DOHH2 (cell line): ENCODE results near the gene PDCL2.

Experiments used
- H3F3A ChIP-seq: fragments of 200-600 bp; sonication (generic), shearing (Covaris generic); 2 replicates; pipeline ENCODE4 v1.6.0; 2016; ENCODE audit warnings: antibody characterized with exemption, mild to moderate bottlenecking; ENCODE audit not compliant: control insufficient read depth, insufficient read depth
- H3K27ac ChIP-seq: fragments of 200-600 bp; sonication (generic); 2 replicates; pipeline ENCODE4 v1.5.1; 2014; ENCODE audit warnings: low read depth, mild to moderate bottlenecking, low read length, moderate library complexity
- H3K27me3 ChIP-seq: fragments of 200-600 bp; sonication (generic); 2 replicates; pipeline ENCODE4 v1.6.1; 2014; ENCODE audit warnings: mild to moderate bottlenecking, low read length, mixed read lengths; ENCODE audit not compliant: control insufficient read depth
- H3K36me3 ChIP-seq: fragments of 200-600 bp; sonication (generic); 2 replicates; pipeline ENCODE4 v1.6.1; 2014; ENCODE audit warnings: mild to moderate bottlenecking, low read length, moderate library complexity, mixed read lengths; ENCODE audit not compliant: control insufficient read depth
- H3K4me1 ChIP-seq: fragments of 200-600 bp; sonication (generic); 2 replicates; pipeline ENCODE4 v1.6.1; 2014; ENCODE audit warnings: mild to moderate bottlenecking, low read length, mixed read lengths; ENCODE audit not compliant: control insufficient read depth
- H3K4me2 ChIP-seq: fragments of 200-600 bp; sonication (generic); 2 replicates; pipeline ENCODE4 v1.6.0; 2014; ENCODE audit warnings: mild to moderate bottlenecking, low read length, moderate library complexity
- H3K4me3 ChIP-seq: fragments of 200-600 bp; sonication (generic); 2 replicates; pipeline ENCODE4 v1.5.1; 2014; ENCODE audit warnings: mild to moderate bottlenecking, low read length, mixed read lengths
- H3K79me2 ChIP-seq: fragments of 200-600 bp; sonication (generic); 2 replicates; pipeline ENCODE4 v1.6.1; 2014; ENCODE audit warnings: mild to moderate bottlenecking, low read length, mixed read lengths; ENCODE audit not compliant: control insufficient read depth
- H3K9me2 ChIP-seq: fragments of 200-600 bp; sonication (generic); replicated peaks from 2 replicates; pipeline ENCODE4 v1.6.1; 2014; ENCODE audit warnings: mild to moderate bottlenecking, low read length, mixed read lengths; ENCODE audit not compliant: control insufficient read depth
- H3K9me3 ChIP-seq: fragments of 200-600 bp; sonication (generic); 2 replicates; pipeline ENCODE4 v1.6.1; 2014; ENCODE audit warnings: antibody characterized with exemption, low read length, mixed read lengths; ENCODE audit not compliant: control insufficient read depth, insufficient read depth
- H4K20me1 ChIP-seq: fragments of 200-600 bp; sonication (generic); 2 replicates; pipeline ENCODE4 v1.6.0; 2014; ENCODE audit warnings: low read depth, mild to moderate bottlenecking, antibody characterized with exemption, low read length, moderate library complexity; ENCODE audit not compliant: control insufficient read depth, insufficient read depth
- EZH2phosphoT487 ChIP-seq: fragments of 200-600 bp; sonication (generic); IDR thresholded peaks from 2 replicates; pipeline ENCODE4 v1.6.1; 2017; ENCODE audit warnings: borderline replicate concordance, mild to moderate bottlenecking, antibody characterized with exemption, low read length, moderate library complexity, mixed read lengths
- TF ChIP-seq, protein P1 (sequence below): fragments of 200-600 bp; sonication (generic); IDR thresholded peaks from one replicate; pipeline ENCODE4 v1.5.1; 2014; ENCODE audit warnings: antibody characterized with exemption, mild to moderate bottlenecking, low read depth, low read length; ENCODE audit not compliant: poor library complexity, severe bottlenecking

PDCL2 gene

GRCh38 chr4:55635741-55636655 lies 44.0 kb upstream of the PDCL2 start, which contains the start of gene NMU:
NMU (minus strand) TSS chr4:55636298; CDS start chr4:55636192, 106 bp downstream.
- peak within 1 kb of the TSS; percentile 6; the same call in 1 of the 2 replicates for H3K4me2 ChIP-seq
- 0 out of 2 replicates have a peak, but pooled peaks cover 4% of the 10 kb centered on the region for H3K4me1 ChIP-seq
- H3K27ac ChIP-seq = no peak within 1 kb of the TSS
- H3K4me3 ChIP-seq = 0 out of 2 replicates have a peak within 1 kb of the TSS, but pooled peaks have one; percentile 6
- no peaks in the 10 kb centered on the region for H3K9me2 ChIP-seq
- H3F3A ChIP-seq = no peaks in the 10 kb centered on the region
- H3K36me3 ChIP-seq = no peaks in the 10 kb centered on the region
- H3K9me3 ChIP-seq = no peaks in the 10 kb centered on the region
- H3K79me2 ChIP-seq = no peaks in the 10 kb centered on the region
- peaks cover 32% of the 10 kb centered on the region for H3K27me3 ChIP-seq
- TF ChIP-seq EZH2phosphoT487 = 0 out of 2 replicates have a peak, but pooled peaks have one; percentile 7
- TF ChIP-seq, protein P1, sequence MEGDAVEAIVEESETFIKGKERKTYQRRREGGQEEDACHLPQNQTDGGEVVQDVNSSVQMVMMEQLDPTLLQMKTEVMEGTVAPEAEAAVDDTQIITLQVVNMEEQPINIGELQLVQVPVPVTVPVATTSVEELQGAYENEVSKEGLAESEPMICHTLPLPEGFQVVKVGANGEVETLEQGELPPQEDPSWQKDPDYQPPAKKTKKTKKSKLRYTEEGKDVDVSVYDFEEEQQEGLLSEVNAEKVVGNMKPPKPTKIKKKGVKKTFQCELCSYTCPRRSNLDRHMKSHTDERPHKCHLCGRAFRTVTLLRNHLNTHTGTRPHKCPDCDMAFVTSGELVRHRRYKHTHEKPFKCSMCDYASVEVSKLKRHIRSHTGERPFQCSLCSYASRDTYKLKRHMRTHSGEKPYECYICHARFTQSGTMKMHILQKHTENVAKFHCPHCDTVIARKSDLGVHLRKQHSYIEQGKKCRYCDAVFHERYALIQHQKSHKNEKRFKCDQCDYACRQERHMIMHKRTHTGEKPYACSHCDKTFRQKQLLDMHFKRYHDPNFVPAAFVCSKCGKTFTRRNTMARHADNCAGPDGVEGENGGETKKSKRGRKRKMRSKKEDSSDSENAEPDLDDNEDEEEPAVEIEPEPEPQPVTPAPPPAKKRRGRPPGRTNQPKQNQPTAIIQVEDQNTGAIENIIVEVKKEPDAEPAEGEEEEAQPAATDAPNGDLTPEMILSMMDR = no peak
- no peaks in the 10 kb centered on the region for H4K20me1 ChIP-seq

DNA sequence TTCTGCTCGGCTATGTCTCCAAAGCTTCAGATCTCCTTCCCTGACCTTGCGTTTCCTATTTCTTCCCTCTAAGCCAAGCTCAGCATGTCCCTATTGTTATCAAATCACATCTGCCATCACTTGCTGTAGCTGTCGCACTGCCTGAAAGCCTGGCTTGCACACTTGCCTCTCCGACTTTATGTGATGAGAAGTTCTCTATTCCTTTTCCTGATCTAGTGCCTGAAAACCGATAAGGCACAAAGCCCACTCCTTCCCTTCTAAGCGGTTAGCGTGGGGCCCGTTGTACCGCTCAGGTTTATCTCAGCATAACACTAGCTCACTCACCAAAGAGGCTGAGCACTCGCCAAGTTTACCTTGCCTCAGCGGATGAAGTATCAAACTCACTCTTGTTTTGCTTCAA lies 43.2 kb upstream of the PDCL2 start:
- Histone ChIP-seq H3K27ac (no peak overlapping the region), H3K9me2 (no peaks in the 10 kb centered on the region), H3K4me1 (0 out of 2 replicates have a peak, but pooled peaks cover 4% of the 10 kb centered on the region), H3F3A (no peaks in the 10 kb centered on the region), H3K27me3 (peaks cover 36% of the 10 kb centered on the region), H3K79me2 (no peaks in the 10 kb centered on the region), H3K36me3 (no peaks in the 10 kb centered on the region), H3K4me3 (no peak overlapping the region), H3K4me2 (no peak overlapping the region), H3K9me3 (no peaks in the 10 kb centered on the region), H4K20me1 (no peaks in the 10 kb centered on the region)
- peak; percentile 39; the same call in 1 of the 2 replicates for TF ChIP-seq EZH2phosphoT487
- TF ChIP-seq, protein P1 = no peak

- Histone ChIP-seq H3K4me2 (no peak overlapping the region), H3K4me1 (0 out of 2 replicates have a peak, but pooled peaks cover 4% of the 10 kb centered on the region), H3K4me3 (no peak overlapping the region), H4K20me1 (no peaks in the 10 kb centered on the region), H3K27me3 (peaks cover 36% of the 10 kb centered on the region), H3K79me2 (no peaks in the 10 kb centered on the region), H3K36me3 (no peaks in the 10 kb centered on the region), H3K27ac (no peak overlapping the region), H3K9me3 (no peaks in the 10 kb centered on the region), H3F3A (no peaks in the 10 kb centered on the region), H3K9me2 (no peaks in the 10 kb centered on the region)
- TF ChIP-seq, protein P1 = no peak
- TF ChIP-seq EZH2phosphoT487 = no peak
These were observed 42.5 kb upstream of the PDCL2 start for GRCh38 chr4:55634417-55635128.
